GM18873 (cell line): Measurements from ENCODE around the gene MED27.

Source experiments
- ATAC-seq: cut with Tn5 transposase; IDR thresholded peaks from one replicate; pipeline ENCODE4 v1.9.1; 2021; ENCODE audit warnings: mild to moderate bottlenecking, moderate library complexity, moderate number of reproducible peaks; ENCODE audit not compliant: unreplicated experiment, low FRiP score

MED27 gene

DNA sequence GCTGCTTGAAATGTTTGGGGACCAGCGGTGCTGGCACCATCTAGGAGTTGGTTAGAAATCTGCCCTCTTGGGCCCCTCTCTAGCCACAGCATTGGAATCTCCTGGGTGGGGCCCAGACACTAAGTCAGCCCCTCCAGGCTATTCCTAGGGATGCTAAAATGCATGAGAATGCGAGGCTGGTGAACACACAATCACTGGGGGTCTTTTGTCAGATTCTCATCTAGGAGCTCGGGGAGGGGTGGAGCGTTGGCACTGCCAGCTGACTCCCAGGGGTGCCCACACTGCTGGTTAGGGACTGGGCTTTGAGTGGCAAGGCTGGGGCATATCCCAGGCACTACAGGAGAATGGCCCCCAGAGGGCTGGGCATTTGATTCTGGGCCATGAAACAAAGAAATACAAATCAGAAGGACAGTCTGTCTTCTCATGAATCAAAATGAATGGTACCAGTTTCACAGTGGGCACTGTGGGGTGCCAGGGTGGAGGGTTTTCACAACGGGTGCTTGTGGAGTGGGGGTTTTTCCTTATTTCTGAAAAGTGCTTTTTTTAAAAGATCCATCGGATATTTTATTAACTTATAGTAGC lies 212.0 kb downstream of the MED27 start:
- ATAC-seq: no peak

DNA sequence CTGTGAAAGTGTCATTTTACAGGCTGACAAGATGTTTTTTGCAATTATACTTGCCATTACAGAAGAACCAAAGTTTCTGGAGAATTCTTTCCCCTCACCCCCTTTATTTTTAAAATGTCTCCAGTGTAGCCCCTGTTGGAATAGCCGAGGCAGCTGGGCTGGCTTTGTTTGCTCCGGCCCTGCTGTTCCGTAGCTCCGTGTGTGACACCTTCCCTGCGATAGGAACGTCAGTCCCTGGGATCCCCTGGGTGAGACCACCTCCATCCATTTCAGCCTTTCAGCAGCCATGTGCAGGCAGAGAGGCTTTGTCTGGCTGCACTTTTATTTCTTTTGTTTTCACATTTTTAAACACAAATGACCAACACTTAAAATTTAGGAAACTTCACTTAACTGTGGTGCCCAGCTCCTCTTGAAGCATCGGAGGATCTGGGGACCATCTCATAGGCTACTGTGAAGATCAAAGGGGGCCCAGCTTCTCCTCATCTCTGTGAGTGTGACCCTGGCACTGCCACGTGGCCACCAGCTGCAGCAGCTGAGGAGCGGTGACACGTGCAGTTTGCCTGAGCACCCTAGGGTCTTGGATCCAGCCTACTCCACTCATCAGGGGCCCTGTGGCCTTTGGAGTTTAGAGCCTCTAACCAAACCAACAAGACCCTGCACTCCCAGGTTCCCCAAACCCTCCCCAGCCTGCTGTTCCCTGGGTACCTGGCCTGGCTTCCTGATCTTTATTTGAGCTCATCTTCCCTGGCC lies 214.0 kb downstream of the MED27 start:
- no peak for ATAC-seq

DNA sequence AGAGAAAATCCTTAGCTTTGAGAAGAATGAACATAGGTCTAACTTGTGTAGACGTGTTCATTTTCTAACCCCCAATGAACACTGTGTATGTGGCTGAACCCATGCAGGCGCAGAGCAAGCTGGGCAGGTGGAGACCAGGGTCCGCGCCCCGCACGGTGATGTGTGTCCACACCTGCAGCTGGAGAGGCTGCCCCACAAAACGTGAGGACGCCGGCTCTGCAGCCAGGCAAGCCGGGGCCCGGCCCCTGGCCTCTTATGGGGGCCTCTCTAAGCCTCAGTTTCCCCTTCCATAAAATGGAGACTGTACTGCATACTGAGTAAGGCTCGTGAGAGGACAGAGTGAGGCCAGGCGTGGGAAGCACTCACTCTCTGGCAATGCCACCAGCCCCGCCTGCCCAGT lies 215.1 kb downstream of the MED27 start:
- ATAC-seq: no peak

DNA sequence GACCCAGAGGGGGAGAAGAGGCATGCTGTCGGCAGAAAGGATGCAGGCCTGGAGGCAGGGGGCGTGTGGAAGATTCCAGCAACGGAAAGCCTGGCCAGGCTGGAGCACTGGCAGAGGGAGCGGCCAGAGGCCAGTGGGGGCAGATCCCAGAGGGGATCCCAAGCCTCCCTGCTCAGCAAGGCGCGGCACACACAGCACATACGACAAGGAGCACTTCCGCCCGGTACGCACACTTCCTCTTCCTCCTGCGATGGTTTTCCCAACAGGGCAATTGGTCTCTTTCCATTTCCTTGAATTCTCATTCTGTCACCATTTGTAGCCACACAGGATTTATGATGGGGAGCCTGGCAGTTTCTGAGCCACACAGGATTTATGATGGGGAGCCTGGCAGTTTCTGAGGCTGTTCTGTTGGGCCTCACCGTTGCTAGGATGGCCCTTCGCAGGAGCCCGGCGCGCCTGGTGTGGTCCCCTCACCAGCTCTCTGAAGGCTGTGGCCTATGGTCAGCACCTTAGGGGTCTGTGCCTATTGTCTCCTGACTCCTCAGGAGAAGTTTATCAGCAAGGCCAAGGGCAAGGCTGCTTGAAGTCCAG lies 216.3 kb downstream of the MED27 start:
- ATAC-seq: no peak

DNA sequence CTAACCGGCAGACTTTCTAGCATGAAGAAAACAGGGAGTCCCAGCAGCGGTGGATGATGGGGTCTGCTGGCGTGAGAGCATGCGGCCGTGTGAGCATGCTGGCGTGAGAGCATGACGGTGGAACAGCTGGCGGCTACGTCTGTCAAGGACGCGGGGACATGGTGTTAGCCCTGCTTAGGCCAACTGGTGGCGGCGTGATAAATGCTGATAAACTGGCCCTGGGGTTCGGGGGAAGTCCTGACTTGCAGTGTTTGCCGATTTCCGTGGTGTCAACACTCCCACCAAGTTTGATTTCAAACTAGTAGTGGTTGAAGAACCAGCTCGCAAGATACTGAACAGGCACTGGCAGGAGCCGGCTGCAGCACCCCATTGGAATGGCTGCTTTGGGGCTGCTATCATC lies 217.4 kb downstream of the MED27 start:
- ATAC-seq: no peak

DNA sequence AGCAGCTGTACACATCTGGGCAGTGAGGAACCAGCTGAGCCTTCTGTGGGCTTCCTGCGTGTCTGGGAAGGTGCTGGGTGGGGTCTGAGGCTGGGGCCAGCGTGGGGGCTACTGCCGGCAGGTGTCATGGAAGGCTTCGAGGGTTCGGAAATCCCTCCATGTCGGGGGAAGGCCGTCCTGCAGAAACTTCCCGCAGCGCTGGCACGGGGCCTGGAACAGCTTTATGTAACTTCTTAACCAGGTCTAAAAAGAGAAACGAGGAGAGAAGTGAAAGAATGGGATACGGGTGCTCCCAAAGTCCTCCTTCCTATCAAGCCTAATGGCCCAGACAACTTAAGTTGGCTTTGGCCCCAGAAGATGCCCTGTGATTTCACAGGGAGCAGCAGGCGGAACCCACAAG lies 219.2 kb downstream of the MED27 start:
- no peak for ATAC-seq

DNA sequence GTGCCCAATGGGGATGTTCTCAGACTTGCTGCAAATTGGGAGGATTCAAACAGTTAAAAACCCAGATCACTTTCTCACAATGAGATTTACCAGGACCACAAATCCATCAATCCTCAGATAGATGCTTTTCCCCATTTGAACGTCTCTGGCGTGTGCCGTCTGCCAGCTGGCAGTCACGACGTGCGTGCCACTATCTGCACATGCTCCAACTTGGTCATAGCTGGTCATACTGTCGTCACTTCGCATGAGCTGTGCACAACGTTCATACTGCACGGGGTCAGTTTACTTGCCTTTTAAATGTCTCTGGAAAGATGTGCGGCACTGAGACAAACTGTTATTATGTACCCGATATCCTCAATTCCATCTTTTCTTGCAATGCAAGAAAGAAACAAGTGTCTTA lies 221.5 kb downstream of the MED27 start:
- no peak for ATAC-seq

DNA sequence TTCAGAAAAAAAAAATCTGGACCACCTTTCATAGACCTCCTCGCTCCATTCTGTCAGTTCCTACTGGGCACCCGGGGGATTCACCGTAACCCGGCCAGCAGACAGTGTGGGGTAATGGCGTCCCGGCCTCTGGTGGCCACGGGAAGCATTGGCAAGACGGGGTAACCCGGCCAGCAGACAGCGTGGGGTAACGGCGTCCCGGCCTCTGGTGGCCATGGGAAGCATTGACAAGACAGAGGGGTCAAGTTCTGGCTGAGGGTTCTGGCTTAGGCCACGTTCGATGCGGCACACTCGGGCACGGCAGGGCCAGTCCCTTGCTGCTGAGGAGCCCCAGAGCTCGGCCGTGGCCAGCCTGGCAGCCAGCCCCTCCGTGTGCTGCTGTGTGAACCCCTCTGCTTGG lies 223.6 kb downstream of the MED27 start:
- ATAC-seq: no peak

DNA sequence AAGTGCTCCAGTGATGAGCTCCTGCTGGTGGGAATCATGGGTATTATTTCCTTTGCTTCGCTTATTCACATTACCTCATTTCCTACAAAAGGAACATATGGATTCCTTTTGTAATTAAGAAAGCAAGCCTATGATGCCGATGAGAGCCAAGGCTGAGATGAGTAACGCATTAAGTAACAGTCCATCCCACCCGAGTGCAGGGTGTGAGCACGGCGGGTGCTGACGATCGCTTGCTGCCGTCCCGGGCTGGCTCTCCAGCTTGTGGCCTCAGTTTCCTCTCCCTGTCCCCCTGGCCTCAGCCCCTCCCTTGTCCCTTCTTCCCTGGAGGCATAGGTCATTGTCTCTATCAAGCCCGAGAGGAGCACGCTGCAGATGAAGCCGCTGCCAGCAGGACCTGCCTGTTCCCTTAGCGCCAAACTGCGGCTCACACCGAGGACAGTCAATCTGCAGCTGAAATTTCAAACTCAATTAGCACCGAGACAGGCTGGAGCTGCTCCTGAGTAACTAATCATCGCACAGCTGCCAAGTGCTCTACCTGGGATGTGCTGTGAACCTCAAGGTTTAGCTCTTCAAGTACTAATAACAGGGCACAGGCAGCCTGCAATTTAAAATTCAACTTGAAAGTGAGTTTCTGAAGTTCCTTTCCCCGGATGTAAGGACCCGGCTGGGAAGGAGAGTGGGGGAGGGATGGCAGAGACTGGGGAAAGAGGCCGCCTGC lies 224.6 kb downstream of the MED27 start:
- no peak for ATAC-seq

DNA sequence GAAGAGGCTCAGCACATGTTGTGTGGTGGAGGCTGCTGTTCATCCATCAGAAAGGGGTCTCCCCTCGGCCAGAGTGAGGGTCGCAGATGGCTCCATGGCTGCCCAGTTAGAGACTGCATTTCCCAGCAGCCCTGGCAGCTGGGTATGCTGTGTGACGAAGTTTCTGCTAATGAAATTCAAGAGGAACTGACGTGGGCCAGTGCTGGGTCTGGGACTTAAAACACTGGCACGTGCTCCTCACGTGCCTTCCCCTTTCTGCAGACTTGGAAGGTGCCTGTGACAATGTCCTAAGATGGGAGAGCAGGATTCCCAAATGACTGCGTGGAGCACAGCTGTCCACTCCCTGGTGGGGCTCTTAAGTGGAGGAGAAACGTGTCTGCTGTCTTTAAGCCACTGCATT lies 225.3 kb downstream of the MED27 start:
- no peak for ATAC-seq

DNA sequence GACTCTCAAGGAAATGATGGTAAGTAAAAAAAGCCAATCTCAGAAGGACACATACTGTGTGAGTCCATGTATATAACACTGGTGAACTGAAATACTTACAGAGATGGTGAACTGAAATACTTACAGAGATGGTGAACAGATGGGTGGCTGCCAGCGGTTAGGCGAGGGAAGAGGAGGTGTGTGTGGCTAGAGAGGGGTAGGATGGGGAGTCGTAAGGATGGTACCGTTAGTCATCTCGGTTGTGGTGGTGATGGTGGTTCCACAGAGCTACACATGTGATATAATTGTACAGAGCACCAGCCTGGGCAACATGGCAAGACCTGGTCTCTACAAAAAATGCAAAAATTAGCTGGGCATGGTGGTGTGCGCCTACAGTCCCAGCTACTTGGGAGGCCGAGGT lies 226.2 kb downstream of the MED27 start:
- ATAC-seq: no peak

DNA sequence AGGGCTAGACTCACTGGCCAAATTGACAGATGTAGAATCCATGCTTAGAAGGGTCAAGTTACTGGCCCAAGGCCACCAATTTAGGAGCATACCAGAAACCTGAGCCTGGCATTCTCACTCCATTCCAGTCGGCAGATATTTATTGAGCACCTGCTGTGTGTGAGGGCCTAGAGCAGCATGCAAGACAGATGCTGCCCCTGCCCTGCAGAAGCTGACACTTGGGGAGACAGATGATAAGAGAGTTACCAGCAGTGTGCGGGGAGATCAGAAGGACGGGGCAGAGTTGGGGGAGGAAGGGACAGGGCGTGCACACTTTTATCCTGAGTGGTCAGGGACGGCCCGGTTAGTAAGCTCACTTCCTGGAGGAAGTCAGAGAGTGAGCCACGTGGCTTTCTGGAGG lies 228.3 kb downstream of the MED27 start:
- no peak for ATAC-seq

DNA sequence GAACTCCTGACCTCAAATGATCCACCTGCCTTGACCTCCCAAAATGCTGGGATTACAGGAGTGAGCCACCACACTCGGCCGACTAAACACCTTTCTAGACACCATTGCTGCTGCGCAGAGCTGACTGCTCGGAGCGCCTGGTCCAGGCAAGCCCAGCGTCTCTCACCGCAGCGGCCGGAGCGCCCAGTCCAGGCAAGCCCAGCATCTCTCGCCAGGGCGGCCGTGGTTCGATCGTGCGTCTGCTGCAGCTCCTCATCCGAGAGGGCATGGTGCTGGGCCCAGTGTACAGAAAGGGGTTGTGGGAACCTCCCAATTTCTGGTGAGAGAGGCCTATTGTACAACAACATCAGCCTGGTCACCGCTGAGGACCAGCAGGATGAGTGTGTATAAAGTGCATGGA lies 230.3 kb downstream of the MED27 start:
- ATAC-seq: no peak

DNA sequence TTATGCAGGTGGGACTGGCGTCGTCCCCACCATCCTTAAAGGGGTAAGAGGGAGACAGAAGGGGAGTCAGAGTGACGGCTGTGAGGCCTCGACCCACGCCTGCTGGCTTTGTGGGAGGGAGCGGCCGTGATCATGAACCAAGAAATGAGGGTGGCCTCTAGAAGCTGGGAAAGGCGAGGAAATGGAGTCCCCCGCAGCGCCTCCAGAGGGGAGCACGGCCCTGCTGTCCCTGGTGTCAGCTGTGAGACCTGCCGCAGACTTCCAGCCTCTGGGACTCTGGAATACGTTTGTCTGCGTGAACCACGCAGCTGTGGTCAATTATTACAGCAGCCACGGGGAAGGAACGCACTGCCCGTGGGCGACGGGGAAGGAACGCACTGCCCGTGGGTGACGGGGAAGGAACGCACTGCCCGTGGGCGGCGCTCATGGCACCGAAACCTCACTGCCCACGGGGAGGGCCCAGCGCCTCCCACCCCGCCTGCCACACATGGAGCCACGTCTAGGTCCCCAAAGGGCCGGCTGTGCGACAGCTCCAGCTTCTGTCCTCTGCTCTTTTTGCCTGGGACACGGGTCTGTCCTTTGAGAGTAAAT lies 231.0 kb downstream of the MED27 start:
- ATAC-seq: no peak

DNA sequence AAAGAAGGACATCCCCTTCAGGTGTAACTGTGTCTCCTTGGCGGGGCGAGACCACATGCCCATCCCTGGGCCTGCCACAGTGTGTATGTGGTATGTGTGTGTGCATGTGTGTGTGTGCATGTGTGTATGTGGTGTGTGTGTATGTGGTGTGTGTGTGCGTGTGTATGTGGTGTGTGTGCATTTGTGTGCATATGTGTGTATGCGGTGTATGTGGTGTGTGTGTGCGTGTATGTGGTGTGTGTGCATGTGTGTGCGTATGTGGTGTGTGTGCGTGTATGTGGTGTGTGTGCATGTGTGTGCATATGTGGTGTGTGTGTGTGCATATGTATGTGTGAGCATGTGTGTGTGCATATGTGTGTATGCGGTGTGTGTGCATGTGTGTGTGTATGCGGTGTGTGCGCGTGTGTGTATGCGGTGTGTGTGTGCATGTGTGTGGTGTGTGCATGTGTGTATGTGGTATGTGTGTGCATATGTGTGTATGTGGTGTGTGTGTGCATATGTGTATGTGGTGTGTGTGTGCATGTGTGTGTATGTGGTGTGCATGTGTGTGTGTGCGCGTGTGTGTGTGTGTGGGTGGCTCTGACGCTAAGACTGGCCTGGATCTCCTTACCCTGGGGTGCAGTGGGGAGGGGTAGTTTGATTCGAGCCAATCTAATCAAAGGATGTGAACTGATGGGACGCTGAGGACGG lies 231.9 kb downstream of the MED27 start:
- no peak for ATAC-seq

DNA sequence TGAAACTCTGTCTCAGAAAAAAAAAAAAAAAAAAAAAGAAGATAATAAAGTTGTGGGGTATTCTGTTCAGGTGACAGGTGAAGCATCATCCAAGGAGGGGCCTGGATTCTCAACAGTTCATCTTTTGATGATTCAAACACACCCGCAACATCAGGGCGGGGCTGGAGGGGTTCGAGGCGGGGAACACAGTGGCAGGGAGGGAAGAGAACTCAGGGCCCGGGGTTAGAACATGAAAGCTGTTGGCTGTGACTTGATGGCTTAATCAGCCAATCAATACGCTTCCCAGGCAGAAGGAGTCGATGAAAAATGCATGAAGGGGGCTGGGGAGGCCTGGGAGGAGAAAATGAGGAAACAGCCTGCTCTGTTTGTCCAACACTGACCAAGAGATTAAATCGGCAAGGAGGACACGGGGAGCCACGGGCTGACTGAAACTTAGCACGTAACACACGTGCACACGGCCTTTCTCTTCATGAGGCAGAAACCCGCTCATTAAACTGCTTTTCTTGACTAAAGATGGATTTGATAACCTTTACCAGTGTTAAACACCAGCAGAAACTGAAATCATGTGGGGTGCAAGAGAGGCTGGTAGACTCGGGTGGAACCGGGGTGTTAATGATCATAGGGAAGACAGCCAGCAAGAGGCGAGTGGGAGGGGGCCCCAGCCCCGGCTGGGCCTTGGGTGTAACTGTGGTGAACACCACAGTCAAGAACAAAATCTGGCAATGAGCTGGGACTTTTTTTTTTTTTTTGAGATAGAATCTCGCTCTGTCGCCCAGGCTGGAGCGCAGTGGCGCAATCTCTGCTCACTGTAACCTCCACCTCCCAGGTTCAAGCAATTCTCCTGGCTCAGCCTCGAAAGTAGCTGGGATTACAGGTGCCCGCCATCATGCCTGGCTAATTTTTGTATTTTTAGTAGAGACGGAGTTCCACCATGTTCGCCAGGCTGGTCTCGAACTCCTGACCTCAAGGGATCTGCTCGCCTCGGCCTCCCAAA lies 234.1 kb downstream of the MED27 start:
- no peak for ATAC-seq

DNA sequence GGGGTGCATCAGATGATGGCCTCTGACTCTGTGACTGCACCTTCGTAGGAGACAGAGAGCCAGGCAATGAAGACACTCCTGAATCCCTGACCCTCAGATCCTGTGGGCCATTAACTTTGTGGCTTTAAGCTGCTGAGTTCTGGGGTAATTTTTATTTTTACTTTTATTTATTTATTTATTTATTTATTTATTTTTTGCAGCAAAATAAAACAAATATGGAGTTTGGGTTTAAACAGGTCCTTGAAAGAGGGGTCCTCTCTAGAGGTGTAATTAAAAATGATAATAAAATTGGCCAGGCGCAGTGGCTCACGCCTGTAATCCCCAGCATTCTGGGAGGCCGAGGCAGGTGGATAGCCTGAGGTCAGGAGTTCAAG lies 234.9 kb downstream of the MED27 start:
- no peak for ATAC-seq

DNA sequence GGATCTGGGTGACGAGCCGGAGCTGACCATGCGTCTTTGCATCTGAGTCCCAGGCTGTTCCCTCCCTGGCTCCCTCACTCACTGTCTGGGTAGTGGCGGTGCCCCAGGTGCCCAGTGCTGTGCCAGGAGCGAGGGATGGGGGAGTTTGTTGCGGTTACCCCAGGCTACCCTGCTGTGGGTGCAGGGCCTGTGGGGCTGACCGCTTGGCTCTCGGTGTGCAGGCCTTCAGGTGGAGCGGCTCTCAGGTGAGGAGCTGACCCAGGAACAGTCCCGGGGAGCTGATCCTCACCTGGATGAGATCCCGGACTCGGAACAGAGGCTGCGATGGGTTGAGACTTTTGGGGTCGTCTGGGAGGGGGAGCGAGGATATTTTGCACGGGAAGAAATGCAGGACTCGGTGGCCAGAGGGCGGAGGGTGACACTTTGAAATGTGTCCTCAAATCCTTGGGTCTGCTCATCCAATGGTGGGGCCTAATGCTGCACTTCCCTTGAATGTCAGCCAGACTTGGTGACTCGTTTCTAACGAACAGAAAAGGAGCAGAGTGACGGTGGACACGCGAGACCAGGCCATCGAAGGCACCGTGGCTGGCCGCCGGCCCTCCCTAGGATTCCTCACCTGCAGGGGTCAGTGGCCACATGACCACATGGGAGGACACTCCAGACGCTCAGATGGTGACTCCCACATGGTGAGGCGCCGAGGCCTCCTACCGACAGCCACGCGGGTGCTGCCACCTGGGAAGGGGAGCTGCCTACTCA lies 235.5 kb downstream of the MED27 start:
- no peak for ATAC-seq
